ENCODE results near the gene ZNF335.

ZNF335 gene

GRCh38 chr20:45971675-45972499 is at the start of gene ZNF335:
Gene ZNF335, minus strand, starts transcription at chr20:45972203. Its CDS starts 793 bp downstream, at chr20:45971410.
- DNase-seq, result peak; percentile 93

- no peak for DNase-seq
Observed at GRCh38 chr20:46020555-46020954, 48.6 kb upstream of the ZNF335 start.

DNA sequence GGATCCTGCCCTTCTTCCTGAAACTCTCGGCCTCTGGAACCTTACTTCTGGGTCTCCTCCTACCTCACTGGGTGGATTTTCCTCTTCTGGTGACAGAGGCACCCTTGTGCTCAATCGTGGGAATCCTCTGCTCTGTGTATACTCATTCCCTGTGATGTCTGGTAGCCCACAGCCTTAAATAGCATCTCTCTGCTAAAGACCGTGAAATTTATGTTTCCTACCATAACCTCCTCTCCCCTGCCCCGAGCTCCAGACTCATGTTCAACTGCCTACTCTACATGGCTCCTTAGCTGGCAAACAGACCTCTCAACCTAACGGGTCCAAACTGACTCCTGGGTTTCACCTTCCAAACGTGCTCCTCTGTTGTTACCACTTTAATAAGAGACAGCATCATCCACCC is 46.6 kb upstream of the ZNF335 start:
- no peak for DNase-seq

GRCh38 chr20:46018112-46018511 is 46.1 kb upstream of the ZNF335 start:
- no peak for DNase-seq

DNA sequence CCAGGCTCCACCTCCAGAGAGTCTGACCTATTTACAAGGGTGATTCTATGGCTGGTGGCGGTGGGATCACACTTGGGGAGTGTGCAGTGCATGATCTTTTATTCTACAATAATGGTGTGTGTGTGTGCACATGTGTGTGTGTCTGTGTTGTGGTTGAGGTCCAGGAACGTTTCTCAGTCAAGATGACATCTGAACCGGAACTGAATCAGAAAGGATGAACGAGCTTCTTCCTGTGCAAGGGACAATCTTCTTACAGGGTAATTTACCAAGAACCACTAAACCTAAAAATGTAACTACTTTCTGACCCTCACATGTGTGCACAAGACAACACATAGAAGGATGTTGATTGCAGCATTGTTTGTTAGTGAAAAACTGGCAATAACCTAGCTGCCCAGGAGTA is 45.3 kb upstream of the ZNF335 start:
- no peak for DNase-seq

DNA sequence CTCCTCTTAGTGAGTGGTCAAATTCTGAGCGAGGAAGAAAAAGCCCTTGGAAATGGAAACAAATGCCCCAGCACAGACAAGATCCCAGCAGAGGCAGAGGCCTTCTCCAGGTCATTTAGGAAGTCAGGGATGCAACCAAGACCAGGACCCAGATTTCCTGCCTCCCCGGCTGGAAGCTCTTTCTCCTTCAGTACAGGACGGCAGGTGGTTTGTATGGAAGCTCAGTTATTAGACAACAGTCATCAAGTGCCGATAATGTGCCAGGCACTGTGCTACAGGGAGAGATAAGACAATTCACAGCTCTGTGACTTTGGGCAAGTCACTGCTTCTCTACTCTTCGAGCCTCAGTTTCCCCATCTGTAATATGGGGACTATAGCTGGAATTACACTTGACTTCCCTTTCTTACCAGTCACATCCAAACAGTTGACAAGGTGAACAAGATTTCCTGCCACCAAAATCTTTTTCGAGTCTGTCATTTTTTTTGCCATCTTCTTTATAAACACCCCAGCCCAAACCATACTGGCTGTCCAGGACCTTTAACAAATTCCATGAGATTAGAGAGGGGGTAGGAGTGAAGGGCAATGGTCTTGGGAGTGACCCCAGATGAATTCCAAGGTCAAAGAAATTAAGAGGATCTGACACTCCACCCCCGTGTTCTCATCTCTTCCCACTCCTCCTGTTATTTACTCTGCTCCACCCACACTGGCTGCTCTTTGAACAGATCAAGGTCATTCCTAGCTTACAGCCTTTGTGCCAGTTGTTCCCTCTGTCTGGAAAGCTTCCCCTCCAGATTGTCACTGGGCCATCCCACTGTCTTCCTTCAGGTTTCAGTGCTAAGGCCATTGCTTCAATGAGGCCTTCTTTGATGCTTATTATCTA is 42.8 kb upstream of the ZNF335 start:
- DNase-seq, result no peak

DNA sequence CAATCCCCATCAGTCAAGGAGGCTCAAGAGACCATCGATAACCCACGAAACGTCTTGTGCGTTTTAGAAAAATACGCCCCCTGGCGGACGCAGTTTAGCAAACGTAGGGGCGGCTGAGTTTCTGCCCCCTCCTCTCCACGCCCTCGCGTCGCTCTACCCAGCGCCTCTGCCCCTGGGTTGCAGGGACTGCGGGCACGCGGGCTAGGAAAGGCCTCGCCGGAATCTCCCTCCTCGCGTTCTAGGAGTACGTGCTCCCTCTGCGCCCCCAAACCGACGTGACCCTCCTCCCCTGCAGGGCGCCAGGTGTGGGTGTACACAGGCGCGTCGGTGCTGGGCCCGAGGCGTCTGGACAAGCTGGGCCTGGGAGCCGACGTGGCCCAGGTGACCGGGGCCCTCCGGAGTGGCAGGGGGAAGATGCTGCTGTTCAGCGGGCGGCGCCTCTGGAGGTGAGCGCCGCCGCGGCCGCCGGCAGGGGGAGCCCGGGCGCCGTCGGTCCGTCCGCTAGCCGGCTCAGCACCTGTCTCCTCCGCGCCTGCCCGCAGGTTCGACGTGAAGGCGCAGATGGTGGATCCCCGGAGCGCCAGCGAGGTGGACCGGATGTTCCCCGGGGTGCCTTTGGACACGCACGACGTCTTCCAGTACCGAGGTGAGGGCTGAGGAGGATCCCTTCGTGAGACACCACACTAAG is 42.0 kb upstream of the ZNF335 start:
- peak; percentile 67 for DNase-seq

DNA sequence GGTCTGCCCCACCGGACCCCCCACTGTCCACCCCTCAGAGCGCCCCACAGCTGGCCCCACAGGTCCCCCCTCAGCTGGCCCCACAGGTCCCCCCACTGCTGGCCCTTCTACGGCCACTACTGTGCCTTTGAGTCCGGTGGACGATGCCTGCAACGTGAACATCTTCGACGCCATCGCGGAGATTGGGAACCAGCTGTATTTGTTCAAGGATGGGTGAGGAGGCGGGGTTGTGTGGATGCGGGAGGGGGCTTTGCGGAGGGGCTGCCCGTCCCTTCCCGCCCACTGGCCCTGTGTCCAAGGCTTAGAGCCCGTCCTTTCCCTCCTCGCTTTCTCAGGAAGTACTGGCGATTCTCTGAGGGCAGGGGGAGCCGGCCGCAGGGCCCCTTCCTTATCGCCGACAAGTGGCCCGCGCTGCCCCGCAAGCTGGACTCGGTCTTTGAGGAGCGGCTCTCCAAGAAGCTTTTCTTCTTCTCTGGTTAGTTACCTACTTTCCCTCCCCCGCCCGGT is 41.4 kb upstream of the ZNF335 start:
- no peak for DNase-seq

DNA sequence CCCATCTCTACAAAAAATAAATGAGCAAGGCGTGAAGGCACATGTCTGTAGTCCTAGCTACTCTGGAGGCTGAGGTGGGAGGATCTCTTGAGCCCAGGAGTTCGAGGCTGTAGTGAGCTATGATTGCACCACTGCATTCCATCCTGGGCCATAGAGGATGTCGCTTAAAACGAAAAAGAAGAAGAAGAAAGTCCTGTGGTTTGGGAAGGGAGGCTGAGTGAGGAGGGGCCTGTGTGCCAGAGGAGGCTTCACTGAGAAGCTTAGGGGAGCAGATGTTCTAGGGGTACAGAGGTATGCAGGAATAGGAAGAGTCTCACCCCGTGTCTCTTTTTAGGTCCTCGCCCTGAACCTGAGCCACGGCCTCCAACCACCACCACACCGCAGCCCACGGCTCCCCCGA is 40.9 kb upstream of the ZNF335 start:
- no peak for DNase-seq

DNA sequence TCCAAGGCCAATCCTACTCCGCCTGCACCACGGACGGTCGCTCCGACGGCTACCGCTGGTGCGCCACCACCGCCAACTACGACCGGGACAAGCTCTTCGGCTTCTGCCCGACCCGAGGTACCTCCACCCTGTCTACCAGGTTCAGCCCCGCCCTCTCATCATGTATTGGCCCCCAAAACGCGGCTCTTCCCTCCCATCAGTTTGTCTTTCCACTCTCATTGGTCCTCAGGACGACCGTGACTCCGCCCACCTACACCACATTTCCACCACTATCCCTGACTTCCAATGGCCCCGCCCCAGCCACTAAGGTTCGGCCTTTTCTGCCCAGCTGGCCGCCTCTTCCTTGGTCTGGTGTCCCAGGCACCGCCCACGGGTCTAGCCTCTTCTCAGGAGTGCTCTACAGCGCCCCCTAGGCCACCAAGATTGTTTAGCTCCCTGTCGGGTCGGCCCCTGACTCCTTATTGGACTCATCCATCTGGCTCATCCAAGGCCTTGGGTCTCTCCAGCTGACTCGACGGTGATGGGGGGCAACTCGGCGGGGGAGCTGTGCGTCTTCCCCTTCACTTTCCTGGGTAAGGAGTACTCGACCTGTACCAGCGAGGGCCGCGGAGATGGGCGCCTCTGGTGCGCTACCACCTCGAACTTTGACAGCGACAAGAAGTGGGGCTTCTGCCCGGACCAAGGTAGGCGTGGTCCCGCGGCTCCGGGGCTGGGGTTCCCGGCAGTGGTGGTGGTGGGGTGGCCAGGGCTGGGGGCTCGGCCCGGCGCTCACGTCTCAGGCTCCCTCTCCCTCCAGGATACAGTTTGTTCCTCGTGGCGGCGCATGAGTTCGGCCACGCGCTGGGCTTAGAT is 39.9 kb upstream of the ZNF335 start:
- no peak for DNase-seq

DNA sequence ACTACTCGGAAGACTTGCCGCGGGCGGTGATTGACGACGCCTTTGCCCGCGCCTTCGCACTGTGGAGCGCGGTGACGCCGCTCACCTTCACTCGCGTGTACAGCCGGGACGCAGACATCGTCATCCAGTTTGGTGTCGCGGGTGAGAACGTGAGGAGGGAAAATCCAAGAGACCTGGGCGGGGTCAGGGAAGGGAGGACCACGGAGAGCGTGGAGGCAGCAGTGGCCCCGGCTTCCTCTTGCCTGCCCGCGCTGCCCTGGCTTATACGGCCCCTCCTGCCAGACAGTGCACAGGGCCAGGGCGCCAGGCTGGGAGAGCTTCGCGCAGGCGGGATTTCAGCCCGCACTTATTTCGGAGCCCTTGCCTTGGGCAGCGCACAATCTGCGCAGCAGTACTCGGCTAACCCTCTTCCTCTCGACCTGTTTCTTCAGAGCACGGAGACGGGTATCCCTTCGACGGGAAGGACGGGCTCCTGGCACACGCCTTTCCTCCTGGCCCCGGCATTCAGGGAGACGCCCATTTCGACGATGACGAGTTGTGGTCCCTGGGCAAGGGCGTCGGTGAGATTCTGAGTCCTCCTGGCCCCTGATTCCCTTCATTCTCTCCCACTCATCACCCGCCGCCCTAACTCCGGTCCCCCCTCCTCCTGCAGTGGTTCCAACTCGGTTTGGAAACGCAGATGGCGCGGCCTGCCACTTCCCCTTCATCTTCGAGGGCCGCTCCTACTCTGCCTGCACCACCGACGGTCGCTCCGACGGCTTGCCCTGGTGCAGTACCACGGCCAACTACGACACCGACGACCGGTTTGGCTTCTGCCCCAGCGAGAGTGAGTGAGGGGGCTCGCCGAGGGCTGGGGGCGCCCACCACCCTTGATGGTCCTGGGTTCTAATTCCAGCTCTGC is 38.7 kb upstream of the ZNF335 start:
- peak; percentile 43 for DNase-seq

DNA sequence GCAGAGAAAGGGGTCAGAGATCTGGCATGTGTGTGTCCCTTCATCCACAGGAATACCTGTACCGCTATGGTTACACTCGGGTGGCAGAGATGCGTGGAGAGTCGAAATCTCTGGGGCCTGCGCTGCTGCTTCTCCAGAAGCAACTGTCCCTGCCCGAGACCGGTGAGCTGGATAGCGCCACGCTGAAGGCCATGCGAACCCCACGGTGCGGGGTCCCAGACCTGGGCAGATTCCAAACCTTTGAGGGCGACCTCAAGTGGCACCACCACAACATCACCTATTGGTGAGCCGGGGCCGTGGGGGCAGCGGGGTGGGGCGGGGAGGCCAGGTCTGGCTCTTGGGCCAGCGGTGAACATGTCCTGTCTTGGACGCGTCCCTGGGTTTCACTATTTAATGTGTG is 37.8 kb upstream of the ZNF335 start:
- DNase-seq, result no peak

DNA sequence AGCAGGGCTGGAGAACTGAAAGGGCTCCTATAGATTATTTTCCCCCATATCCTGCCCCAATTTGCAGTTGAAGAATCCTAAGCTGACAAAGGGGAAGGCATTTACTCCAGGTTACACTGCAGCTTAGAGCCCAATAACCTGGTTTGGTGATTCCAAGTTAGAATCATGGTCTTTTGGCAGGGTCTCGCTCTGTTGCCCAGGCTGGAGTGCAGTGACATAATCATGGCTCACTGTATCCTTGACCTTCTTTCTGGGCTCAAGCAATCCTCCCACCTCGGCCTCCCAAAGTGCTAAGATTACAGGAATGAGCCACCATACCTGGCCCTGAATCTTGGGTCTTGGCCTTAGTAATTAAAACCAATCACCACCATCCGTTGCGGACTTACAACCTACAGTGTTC is 35.7 kb upstream of the ZNF335 start:
- no peak for DNase-seq

GRCh38 chr20:46006964-46007363 is 35.0 kb upstream of the ZNF335 start:
- DNase-seq, result no peak

DNA sequence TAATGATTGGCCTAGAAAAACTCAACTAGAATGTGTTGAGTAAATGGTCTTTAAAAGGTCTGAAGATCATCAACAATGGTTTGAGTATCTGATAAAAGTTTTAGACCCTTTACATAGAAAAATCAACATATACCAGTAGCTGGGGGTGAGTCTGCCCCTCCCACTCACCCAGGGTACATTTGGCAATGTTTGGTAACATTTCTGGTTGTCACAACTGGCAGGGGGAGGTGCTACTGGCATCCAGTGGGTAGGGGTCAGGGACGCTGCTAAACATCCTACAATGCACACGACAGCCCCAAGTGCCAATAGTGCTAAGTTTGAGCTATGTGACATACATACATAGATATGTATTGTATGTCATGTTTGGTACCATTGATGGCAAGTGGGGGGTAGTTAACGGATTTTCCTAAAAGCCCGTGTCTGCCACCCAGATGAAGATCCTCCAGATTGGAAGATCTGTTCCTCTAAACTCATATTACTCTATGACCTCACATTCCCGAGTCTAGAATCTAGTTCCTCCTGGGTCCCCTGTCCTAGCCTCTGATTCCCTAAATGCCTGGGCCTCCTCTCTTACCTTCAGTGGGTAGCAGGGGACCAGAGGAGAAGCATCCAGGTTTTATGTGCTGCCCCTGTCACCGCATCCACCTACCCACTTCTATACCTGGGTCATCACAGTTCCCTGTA is 34.2 kb upstream of the ZNF335 start:
- DNase-seq, result no peak

- no peak for DNase-seq
Observed at GRCh38 chr20:46004889-46005473, 33.0 kb upstream of the ZNF335 start.

DNA sequence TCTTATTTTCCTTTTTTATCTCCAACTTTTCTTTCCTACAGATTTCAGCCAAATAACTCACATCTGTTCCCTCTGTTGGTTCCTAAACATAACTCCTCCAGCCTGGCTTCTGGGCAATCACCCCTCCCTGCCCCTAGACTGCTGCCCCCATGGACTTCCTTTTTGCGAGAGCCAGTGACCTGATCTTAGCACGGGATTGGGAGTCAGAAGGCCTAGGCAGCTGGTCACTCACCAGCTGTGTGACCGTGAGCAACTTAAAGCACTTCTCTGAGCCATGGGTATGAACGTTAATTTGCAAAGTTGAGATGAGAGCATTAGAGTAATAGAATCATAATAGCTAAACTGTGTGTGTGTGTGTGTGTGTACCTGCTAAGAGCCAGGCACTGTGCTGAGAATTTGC is 32.2 kb upstream of the ZNF335 start:
- no peak for DNase-seq

GRCh38 chr20:46002008-46002407 is 30.0 kb upstream of the ZNF335 start:
- no peak for DNase-seq

- no peak for DNase-seq
Observed at GRCh38 chr20:46001498-46001897, 29.5 kb upstream of the ZNF335 start.
